Colonic mucosa (tissue), 4 donors: Measurements from ENCODE around the gene BANK1. TPM values are rescaled to one million over a fixed set of nuclear protein-coding genes. Genes with fewer than 3 reads are reported as not detected.

Experiments
- DNase-seq: peaks from one replicate; pipeline ENCODE4 v3.0.0-alpha.2; 2020
- H3K27ac ChIP-seq: fragments of 200-600 bp; one replicate; pipeline ENCODE4 v1.8.0; 2021
- H3K27me3 ChIP-seq: fragments of 200-600 bp; one replicate; pipeline ENCODE4 v1.8.0; 2021
- H3K36me3 ChIP-seq: fragments of 200-600 bp; one replicate; pipeline ENCODE4 v1.8.0; 2021
- H3K4me1 ChIP-seq: fragments of 200-600 bp; one replicate; pipeline ENCODE4 v1.8.0; 2021; ENCODE audit warnings: mild to moderate bottlenecking
- H3K4me3 ChIP-seq: fragments of 200-600 bp; one replicate; pipeline ENCODE4 v1.8.0; 2021
- H3K9ac ChIP-seq, 2 donors: one replicate each; pipeline ENCODE4 v1.7.0; 2013; ENCODE audit warnings: control low read depth in 2 of 2, low read depth in 2 of 2, low read length in 2 of 2
- H3K9me3 ChIP-seq: fragments of 200-600 bp; one replicate; pipeline ENCODE4 v1.8.0; 2021
- CTCF ChIP-seq: fragments of 200-600 bp; IDR thresholded peaks from one replicate; pipeline ENCODE4 v1.8.0; 2022; ENCODE audit warnings: antibody characterized with exemption, mild to moderate bottlenecking
- intact Hi-C: fragments of 100-400 bp; cut with DNase I; formaldehyde crosslinking; loops from one replicate; pipeline ENCODE4 v1.14.1; 2022
- total RNA-seq, 2 donors: library from RNA; stranded (reverse); fragmentation: NEBNext Ultra II Directional in 1 of 2; extraction: Animal tissue kit (Norgen Biotek cat#: 25700) in 1 of 2; gene quantifications; one replicate each; pipeline ENCODE4 v1.2.1, GENCODE V29; 2021
- donor health status: healthy.
- donor health status: DM: no; HTN: no; CAD: no.
- donor health status: DM: no; HTN: no; CAD: no.

BANK1 gene
- total RNA-seq, 2 donors from 2014 or later: 0.82 to 1.2 TPM

GRCh38 chr4:101813604-101814003 is 23.1 kb downstream of the BANK1 start:
- H3K4me1 ChIP-seq: no peaks in the 10 kb centered on the region
- H3K9ac ChIP-seq: no peak overlapping the region
- no peaks in the 10 kb centered on the region for H3K36me3 ChIP-seq
- no peaks in the 10 kb centered on the region for H3K9me3 ChIP-seq
- DNase-seq: no peak
- intact Hi-C loops: no loop called here
- H3K27me3 ChIP-seq: no peaks in the 10 kb centered on the region
- H3K27ac ChIP-seq: no peak overlapping the region
- H3K4me3 ChIP-seq: no peak overlapping the region
- TF ChIP-seq CTCF: no peak

- H3K9me3 ChIP-seq: no peaks in the 10 kb centered on the region
- no peak for DNase-seq
- H3K27ac ChIP-seq: no peak overlapping the region
- no peak overlapping the region for H3K9ac ChIP-seq
- no peaks in the 10 kb centered on the region for H3K27me3 ChIP-seq
- no peak overlapping the region for H3K4me3 ChIP-seq
- no peak for TF ChIP-seq CTCF
- no peaks in the 10 kb centered on the region for H3K36me3 ChIP-seq
- no peaks in the 10 kb centered on the region for H3K4me1 ChIP-seq
- intact Hi-C loops: no loop called here
Measured at GRCh38 chr4:101818362-101818761, 27.8 kb downstream of the BANK1 start.

- Histone ChIP-seq H3K27ac (no peak overlapping the region), H3K36me3 (no peaks in the 10 kb centered on the region), H3K4me3 (no peak overlapping the region), H3K9ac (no peak overlapping the region), H3K4me1 (no peaks in the 10 kb centered on the region), H3K27me3 (no peaks in the 10 kb centered on the region), H3K9me3 (no peaks in the 10 kb centered on the region)
- no peak for TF ChIP-seq CTCF
- intact Hi-C loops: no loop called here
- DNase-seq: no peak
Measured at GRCh38 chr4:101823864-101824263, 33.3 kb downstream of the BANK1 start.

- Histone ChIP-seq H3K9me3 (no peaks in the 10 kb centered on the region), H3K36me3 (no peaks in the 10 kb centered on the region), H3K27me3 (no peaks in the 10 kb centered on the region), H3K9ac (no peak overlapping the region), H3K27ac (no peak overlapping the region), H3K4me3 (no peak overlapping the region), H3K4me1 (no peaks in the 10 kb centered on the region)
- DNase-seq: no peak
- no peak for TF ChIP-seq CTCF
- intact Hi-C loops: no loop called here
Measured at GRCh38 chr4:101824500-101824899, 34.0 kb downstream of the BANK1 start.

GRCh38 chr4:101825953-101826352 is 35.4 kb downstream of the BANK1 start:
- no peaks in the 10 kb centered on the region for H3K27me3 ChIP-seq
- H3K4me3 ChIP-seq: no peak overlapping the region
- no peaks in the 10 kb centered on the region for H3K36me3 ChIP-seq
- no peaks in the 10 kb centered on the region for H3K9me3 ChIP-seq
- no peak overlapping the region for H3K9ac ChIP-seq
- TF ChIP-seq CTCF: no peak
- no peaks in the 10 kb centered on the region for H3K4me1 ChIP-seq
- intact Hi-C loops: no loop called here
- no peak overlapping the region for H3K27ac ChIP-seq
- DNase-seq: no peak

- TF ChIP-seq CTCF: no peak
- Histone ChIP-seq H3K9ac (no peak overlapping the region), H3K9me3 (no peaks in the 10 kb centered on the region), H3K4me3 (no peak overlapping the region), H3K36me3 (no peaks in the 10 kb centered on the region), H3K27me3 (no peaks in the 10 kb centered on the region), H3K27ac (no peak overlapping the region), H3K4me1 (no peaks in the 10 kb centered on the region)
- DNase-seq: no peak
- intact Hi-C loops: no loop called here
Measured at GRCh38 chr4:101831816-101832215, 41.3 kb downstream of the BANK1 start.
